ENCODE measurements around the gene CABLES1. TPM values are rescaled to one million over a fixed set of nuclear protein-coding genes. Genes with fewer than 3 reads are reported as not detected.

Gene CABLES1
- polyA plus RNA-seq, 2 of the 4 experiments (the other 2 are of a cell fraction) = 4.5 to 8.6 TPM

DNA sequence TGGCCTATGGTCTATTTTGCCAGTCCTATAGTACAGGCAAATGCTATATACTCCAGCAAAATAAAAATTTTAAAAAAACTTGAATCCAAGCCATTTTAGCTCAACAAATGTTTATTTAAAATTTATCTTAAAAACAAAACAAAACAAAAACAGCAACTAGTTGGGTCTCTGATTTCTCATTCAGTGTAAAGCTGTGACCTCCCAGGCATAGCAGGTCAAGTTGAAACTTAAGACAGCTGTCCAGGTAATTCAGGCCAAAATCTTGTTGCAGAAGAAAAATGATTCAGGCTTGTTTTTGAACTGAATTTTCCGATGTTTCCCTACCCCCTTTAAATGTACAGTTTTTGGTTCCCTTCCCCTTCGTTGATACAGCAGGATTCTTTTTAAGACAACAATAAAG is 58.5 kb downstream of the CABLES1 start (continued):
- TF ChIP-seq KDM5A (IDR thresholded peaks at IDR 0.05) (no peak), POLR2A (IDR thresholded peaks at IDR 0.05; ENCODE audit: low read length) (no peak), SREBF2 (IDR thresholded peaks at IDR 0.05) (no peak), TP53 (CRISPR knock-in tag; IDR thresholded peaks at IDR 0.05) (no peak)

DNA sequence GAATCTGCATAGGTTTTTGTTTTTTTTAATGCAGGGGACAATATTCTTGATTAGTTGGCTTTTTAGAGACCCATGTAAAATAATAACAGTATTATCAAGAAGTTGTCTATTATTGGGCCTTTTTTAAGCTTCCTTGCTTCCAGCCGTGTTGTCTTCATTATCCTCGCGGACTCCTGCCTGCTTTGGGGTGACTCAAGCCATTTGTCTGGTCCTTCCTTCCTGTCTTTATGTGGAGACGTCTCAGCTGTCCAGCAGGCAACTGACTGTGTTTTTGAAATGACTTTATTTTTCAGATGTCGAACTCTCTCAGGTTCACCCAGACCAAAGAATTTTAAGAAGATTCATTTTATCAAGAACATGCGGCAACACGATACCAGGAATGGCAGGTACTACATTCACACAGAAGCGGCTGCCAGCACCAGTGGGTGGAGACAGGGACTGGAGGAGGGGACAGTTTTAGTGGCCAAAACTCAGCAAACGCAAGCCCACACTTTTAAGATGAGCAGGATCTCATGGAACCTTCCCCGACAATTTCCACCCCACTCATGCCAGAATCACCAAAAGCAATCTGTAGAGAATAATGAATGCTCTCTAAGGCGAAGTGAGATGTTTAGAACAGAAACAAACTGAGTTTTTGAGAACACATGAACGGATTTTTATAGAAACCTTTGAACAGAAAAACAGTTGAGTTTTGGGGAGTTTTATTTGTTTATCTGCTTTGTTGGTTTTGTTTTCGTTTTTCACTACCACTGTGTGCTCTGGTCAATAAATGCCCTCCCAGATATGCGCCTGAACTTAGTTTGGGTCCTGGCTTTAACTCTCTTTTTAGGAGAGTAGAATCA is 59.1 kb downstream of the CABLES1 start:
- DNase-seq (ENCODE audit: low read depth in 1 of 2, low spot score in 1 of 2) = no peak
- no peak overlapping the region for H3K4me2 ChIP-seq
- WGBS (ENCODE audit: missing lambda C conversion rate) = 87% methylated on average over 14 of the region's 14 CpGs
- no peaks in the 10 kb centered on the region for H3K9me3 ChIP-seq
- H3K4me1 ChIP-seq = no peaks in the 10 kb centered on the region
- TF ChIP-seq, protein P1, sequence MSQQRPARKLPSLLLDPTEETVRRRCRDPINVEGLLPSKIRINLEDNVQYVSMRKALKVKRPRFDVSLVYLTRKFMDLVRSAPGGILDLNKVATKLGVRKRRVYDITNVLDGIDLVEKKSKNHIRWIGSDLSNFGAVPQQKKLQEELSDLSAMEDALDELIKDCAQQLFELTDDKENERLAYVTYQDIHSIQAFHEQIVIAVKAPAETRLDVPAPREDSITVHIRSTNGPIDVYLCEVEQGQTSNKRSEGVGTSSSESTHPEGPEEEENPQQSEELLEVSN (IDR thresholded peaks at IDR 0.05; ENCODE audit: borderline replicate concordance, low read depth) = no peak
- TF ChIP-seq, protein P2, sequence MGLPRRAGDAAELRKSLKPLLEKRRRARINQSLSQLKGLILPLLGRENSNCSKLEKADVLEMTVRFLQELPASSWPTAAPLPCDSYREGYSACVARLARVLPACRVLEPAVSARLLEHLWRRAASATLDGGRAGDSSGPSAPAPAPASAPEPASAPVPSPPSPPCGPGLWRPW (IDR thresholded peaks at IDR 0.05) = no peak
- TF ChIP-seq MAZ (IDR thresholded peaks at IDR 0.05; ENCODE audit: borderline replicate concordance, low read depth, low read length) (no peak), TFCP2L1 (CRISPR knock-in tag; IDR thresholded peaks at IDR 0.05) (no peak), GATA3 (IDR thresholded peaks at IDR 0.05; ENCODE audit: borderline replicate concordance) (no peak), EP300 (IDR thresholded peaks at IDR 0.05) (no peak), EHMT2 (IDR thresholded peaks at IDR 0.05; ENCODE audit: low read depth) (no peak), NPAS2 (CRISPR knock-in tag; IDR thresholded peaks at IDR 0.05; ENCODE audit: borderline replicate concordance) (no peak), JUN (IDR thresholded peaks at IDR 0.05) (no peak), HEYL (CRISPR knock-in tag; IDR thresholded peaks at IDR 0.05) (no peak), FOXS1 (CRISPR knock-in tag; IDR thresholded peaks at IDR 0.05) (no peak), HOXB13 (CRISPR knock-in tag; IDR thresholded peaks at IDR 0.05; ENCODE audit: low read depth) (no peak), POLR2A (IDR thresholded peaks at IDR 0.05; ENCODE audit: low read length) (no peak), MAFK (IDR thresholded peaks at IDR 0.05; ENCODE audit: partially characterized antibody) (no peak), EHF (CRISPR knock-in tag; IDR thresholded peaks at IDR 0.05) (no peak)
- TF ChIP-seq, protein P3, sequence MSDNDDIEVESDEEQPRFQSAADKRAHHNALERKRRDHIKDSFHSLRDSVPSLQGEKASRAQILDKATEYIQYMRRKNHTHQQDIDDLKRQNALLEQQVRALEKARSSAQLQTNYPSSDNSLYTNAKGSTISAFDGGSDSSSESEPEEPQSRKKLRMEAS (IDR thresholded peaks at IDR 0.05) = no peak
- TF ChIP-seq, protein P4, sequence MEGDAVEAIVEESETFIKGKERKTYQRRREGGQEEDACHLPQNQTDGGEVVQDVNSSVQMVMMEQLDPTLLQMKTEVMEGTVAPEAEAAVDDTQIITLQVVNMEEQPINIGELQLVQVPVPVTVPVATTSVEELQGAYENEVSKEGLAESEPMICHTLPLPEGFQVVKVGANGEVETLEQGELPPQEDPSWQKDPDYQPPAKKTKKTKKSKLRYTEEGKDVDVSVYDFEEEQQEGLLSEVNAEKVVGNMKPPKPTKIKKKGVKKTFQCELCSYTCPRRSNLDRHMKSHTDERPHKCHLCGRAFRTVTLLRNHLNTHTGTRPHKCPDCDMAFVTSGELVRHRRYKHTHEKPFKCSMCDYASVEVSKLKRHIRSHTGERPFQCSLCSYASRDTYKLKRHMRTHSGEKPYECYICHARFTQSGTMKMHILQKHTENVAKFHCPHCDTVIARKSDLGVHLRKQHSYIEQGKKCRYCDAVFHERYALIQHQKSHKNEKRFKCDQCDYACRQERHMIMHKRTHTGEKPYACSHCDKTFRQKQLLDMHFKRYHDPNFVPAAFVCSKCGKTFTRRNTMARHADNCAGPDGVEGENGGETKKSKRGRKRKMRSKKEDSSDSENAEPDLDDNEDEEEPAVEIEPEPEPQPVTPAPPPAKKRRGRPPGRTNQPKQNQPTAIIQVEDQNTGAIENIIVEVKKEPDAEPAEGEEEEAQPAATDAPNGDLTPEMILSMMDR (IDR thresholded peaks at IDR 0.05) = no peak
- ChIA-PET POLR2A (no interaction called here), CTCF (no interaction called here)
- no peak for ATAC-seq
- H3K27ac ChIP-seq = no peak overlapping the region
- FAIRE-seq = no peak
- no peak overlapping the region for H3K4me3 ChIP-seq

DNA sequence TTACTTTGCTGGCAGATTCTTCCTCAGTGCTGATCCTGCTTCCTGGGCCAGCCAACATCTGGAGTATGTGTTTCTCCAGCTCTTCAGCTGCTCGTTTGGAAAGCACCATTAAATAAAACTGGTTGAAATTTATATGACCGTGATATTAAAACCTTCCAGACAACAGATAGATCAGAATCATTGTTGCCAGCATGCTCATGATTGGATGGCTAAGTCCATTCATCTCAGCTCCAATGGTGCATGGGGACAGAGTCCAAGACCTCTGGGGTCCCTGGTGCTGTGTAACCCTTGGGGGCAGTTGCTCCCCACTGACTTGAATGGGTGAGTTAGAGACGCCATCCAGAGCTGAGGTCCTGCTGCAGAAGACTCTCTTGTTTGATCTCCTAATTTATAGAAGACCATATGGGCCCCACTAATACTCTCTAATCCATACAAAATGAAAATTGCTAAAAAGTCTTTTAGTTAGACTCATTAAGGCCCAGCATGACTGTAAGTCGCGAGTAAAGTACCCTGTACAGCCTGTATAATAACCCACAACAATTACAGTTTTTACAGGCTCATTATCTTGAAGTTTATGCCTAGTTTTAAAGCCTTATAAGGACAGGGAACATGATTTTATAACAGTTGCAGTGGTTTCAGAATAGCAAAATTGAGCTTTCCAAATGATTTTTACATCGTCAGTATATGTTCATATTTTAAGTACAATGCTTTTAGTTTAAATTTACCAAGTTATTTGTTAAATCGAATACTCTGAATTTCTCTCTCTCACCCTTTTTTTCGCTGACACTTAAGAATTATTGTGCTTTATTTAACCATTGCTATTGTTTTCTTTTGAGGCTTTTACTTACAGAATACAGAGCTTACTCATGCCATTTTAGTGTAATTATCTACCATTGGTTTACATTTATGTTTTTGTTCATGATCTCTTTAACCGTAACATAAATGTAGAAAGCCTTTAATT is 60.0 kb downstream of the CABLES1 start:
- Histone ChIP-seq H3K4me3 (no peak overlapping the region), H3K9me3 (no peaks in the 10 kb centered on the region), H3K27ac (no peak overlapping the region), H3K4me1 (no peaks in the 10 kb centered on the region), H3K4me2 (no peak overlapping the region)
- 91% methylated on average over 9 of the region's 9 CpGs for WGBS (ENCODE audit: missing lambda C conversion rate)
- ATAC-seq (no peak), FAIRE-seq (no peak), DNase-seq (ENCODE audit: low read depth in 1 of 2, low spot score in 1 of 2) (no peak)
- TF ChIP-seq BHLHE40 (IDR thresholded peaks at IDR 0.05; ENCODE audit: low read depth, low read length) (no peak), RCOR1 (IDR thresholded peaks at IDR 0.05; ENCODE audit: low read depth, low read length) (no peak), MYC (IDR thresholded peaks at IDR 0.05; ENCODE audit: borderline replicate concordance, low read length) (no peak), MAFK (IDR thresholded peaks at IDR 0.05; ENCODE audit: partially characterized antibody) (peak; percentile 32)
- TF ChIP-seq, protein P1 (IDR thresholded peaks at IDR 0.05; ENCODE audit: borderline replicate concordance, low read depth) = no peak
- TF ChIP-seq, protein P5, sequence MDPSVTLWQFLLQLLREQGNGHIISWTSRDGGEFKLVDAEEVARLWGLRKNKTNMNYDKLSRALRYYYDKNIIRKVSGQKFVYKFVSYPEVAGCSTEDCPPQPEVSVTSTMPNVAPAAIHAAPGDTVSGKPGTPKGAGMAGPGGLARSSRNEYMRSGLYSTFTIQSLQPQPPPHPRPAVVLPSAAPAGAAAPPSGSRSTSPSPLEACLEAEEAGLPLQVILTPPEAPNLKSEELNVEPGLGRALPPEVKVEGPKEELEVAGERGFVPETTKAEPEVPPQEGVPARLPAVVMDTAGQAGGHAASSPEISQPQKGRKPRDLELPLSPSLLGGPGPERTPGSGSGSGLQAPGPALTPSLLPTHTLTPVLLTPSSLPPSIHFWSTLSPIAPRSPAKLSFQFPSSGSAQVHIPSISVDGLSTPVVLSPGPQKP (IDR thresholded peaks at IDR 0.05; ENCODE audit: low read depth, low read length) = no peak
- TF ChIP-seq, protein P6, sequence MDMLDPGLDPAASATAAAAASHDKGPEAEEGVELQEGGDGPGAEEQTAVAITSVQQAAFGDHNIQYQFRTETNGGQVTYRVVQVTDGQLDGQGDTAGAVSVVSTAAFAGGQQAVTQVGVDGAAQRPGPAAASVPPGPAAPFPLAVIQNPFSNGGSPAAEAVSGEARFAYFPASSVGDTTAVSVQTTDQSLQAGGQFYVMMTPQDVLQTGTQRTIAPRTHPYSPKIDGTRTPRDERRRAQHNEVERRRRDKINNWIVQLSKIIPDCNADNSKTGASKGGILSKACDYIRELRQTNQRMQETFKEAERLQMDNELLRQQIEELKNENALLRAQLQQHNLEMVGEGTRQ (IDR thresholded peaks at IDR 0.05) = no peak
- CTCF ChIA-PET = no interaction called here
- POLR2A ChIA-PET = no interaction called here
